ENCODE results near the gene TMEM132D.

- TF ChIP-seq EP300 (conservative IDR thresholded peaks at IDR 0.05; ENCODE audit: poor library complexity, severe bottlenecking) (no peak), REST (IDR thresholded peaks at IDR 0.05; ENCODE audit: borderline replicate concordance) (no peak), POLR2AphosphoS5 (IDR thresholded peaks at IDR 0.05) (no peak), TAF1 (IDR thresholded peaks at IDR 0.05; ENCODE audit: low read depth) (no peak), RAD21 (conservative IDR thresholded peaks at IDR 0.05) (no peak)
- TF ChIP-seq, protein P1, sequence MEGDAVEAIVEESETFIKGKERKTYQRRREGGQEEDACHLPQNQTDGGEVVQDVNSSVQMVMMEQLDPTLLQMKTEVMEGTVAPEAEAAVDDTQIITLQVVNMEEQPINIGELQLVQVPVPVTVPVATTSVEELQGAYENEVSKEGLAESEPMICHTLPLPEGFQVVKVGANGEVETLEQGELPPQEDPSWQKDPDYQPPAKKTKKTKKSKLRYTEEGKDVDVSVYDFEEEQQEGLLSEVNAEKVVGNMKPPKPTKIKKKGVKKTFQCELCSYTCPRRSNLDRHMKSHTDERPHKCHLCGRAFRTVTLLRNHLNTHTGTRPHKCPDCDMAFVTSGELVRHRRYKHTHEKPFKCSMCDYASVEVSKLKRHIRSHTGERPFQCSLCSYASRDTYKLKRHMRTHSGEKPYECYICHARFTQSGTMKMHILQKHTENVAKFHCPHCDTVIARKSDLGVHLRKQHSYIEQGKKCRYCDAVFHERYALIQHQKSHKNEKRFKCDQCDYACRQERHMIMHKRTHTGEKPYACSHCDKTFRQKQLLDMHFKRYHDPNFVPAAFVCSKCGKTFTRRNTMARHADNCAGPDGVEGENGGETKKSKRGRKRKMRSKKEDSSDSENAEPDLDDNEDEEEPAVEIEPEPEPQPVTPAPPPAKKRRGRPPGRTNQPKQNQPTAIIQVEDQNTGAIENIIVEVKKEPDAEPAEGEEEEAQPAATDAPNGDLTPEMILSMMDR (IDR thresholded peaks at IDR 0.05; ENCODE audit: poor library complexity, severe bottlenecking), result no peak
Observed at GRCh38 chr12:129258781-129259318, 645.0 kb downstream of the TMEM132D start.

All from neural cell (in vitro differentiated cells).